Measurements from ENCODE around the gene PIP4K2A. TPM values are rescaled to one million over a fixed set of nuclear protein-coding genes. Genes with fewer than 3 reads are reported as not detected.

Gene PIP4K2A
- total and polyA plus RNA-seq, 9 donors, result 4.3 to 85.6 (median 18.4) TPM

GRCh38 chr10:22681783-22682183, 32.6 kb downstream of the PIP4K2A start:
- 63 to 72% (median 66%) methylated on average over 4 of the region's 4 CpGs for WGBS, 3 donors
- intact Hi-C loops (cut with DNase I), result no loop called here
- no peak for DNase-seq
- no peak overlapping the region for H3K27ac ChIP-seq
- no peaks in the 10 kb centered on the region for H3K9me3 ChIP-seq
- peaks cover 6% of the 10 kb centered on the region for H3K4me1 ChIP-seq (ENCODE audit: insufficient read depth)
- H3K27me3 ChIP-seq, result no peaks in the 10 kb centered on the region
- no peak overlapping the region for H3K4me3 ChIP-seq
- no peaks in the 10 kb centered on the region for H3K36me3 ChIP-seq
- TF ChIP-seq EP300 (IDR thresholded peaks at IDR 0.05), result no peak
- TF ChIP-seq CTCF (IDR thresholded peaks at IDR 0.05), result no peak
- TF ChIP-seq POLR2A (IDR thresholded peaks at IDR 0.05), result no peak

GRCh38 chr10:22681301-22681700, 33.1 kb downstream of the PIP4K2A start:
- H3K9me3 ChIP-seq, result no peaks in the 10 kb centered on the region
- H3K36me3 ChIP-seq, result no peaks in the 10 kb centered on the region
- no peak for DNase-seq
- 93 to 100% (median 98%) methylated on average over 1 of the region's 1 CpG for WGBS, 3 donors
- peaks cover 6% of the 10 kb centered on the region for H3K4me1 ChIP-seq (ENCODE audit: insufficient read depth)
- H3K27ac ChIP-seq, result no peak overlapping the region
- intact Hi-C loops (cut with DNase I), result no loop called here
- TF ChIP-seq EP300 (IDR thresholded peaks at IDR 0.05) (no peak), CTCF (IDR thresholded peaks at IDR 0.05) (no peak), POLR2A (IDR thresholded peaks at IDR 0.05) (no peak)
- H3K4me3 ChIP-seq, result no peak overlapping the region
- H3K27me3 ChIP-seq, result no peaks in the 10 kb centered on the region

GRCh38 chr10:22679608-22680007, 34.8 kb downstream of the PIP4K2A start:
- H3K4me3 ChIP-seq, result no peak overlapping the region
- H3K27me3 ChIP-seq, result no peaks in the 10 kb centered on the region
- no peaks in the 10 kb centered on the region for H3K36me3 ChIP-seq
- peaks cover 6% of the 10 kb centered on the region for H3K4me1 ChIP-seq (ENCODE audit: insufficient read depth)
- intact Hi-C loops (cut with DNase I), result no loop called here
- no peak for DNase-seq
- WGBS, 3 donors, result 83 to 97% (median 90%) methylated on average over 1 of the region's 1 CpG
- TF ChIP-seq EP300 (IDR thresholded peaks at IDR 0.05) (no peak), CTCF (IDR thresholded peaks at IDR 0.05) (no peak), POLR2A (IDR thresholded peaks at IDR 0.05) (no peak)
- H3K27ac ChIP-seq, result no peak overlapping the region
- H3K9me3 ChIP-seq, result no peaks in the 10 kb centered on the region

GRCh38 chr10:22677333-22677732, 37.0 kb downstream of the PIP4K2A start:
- H3K9me3 ChIP-seq, result no peaks in the 10 kb centered on the region
- 92 to 95% (median 92%) methylated on average over 5 of the region's 5 CpGs for WGBS, 3 donors
- TF ChIP-seq CTCF (IDR thresholded peaks at IDR 0.05), result no peak
- no peak for TF ChIP-seq POLR2A (IDR thresholded peaks at IDR 0.05)
- no peak for TF ChIP-seq EP300 (IDR thresholded peaks at IDR 0.05)
- H3K36me3 ChIP-seq, result no peaks in the 10 kb centered on the region
- intact Hi-C loops (cut with DNase I), result no loop called here
- peaks cover 1% of the 10 kb centered on the region for H3K4me1 ChIP-seq (ENCODE audit: insufficient read depth)
- no peaks in the 10 kb centered on the region for H3K27me3 ChIP-seq
- DNase-seq, result no peak
- H3K4me3 ChIP-seq, result no peak overlapping the region
- no peak overlapping the region for H3K27ac ChIP-seq

- H3K4me1 ChIP-seq (ENCODE audit: insufficient read depth), result peaks cover 1% of the 10 kb centered on the region
- no peak overlapping the region for H3K4me3 ChIP-seq
- 86 to 100% (median 94%) methylated on average over 1 of the region's 1 CpG for WGBS, 3 donors
- no peaks in the 10 kb centered on the region for H3K36me3 ChIP-seq
- H3K27me3 ChIP-seq, result no peaks in the 10 kb centered on the region
- TF ChIP-seq POLR2A (IDR thresholded peaks at IDR 0.05) (no peak), EP300 (IDR thresholded peaks at IDR 0.05) (no peak), CTCF (IDR thresholded peaks at IDR 0.05) (no peak)
- H3K9me3 ChIP-seq, result no peaks in the 10 kb centered on the region
- intact Hi-C loops (cut with DNase I), result no loop called here
- DNase-seq, result no peak
- no peak overlapping the region for H3K27ac ChIP-seq
These were observed 37.9 kb downstream of the PIP4K2A start for GRCh38 chr10:22676435-22676834.
